Esophagus muscularis mucosa (tissue), 4 donors: Measurements from ENCODE around the gene CNR2.

ENCODE experiments used
- CTCF ChIP-seq, 3 experiments: fragments of 200-600 bp in 2 of 3; fragments of 450-650 bp in 1 of 3; sonication (generic) in 2 of 3; IDR thresholded peaks; one replicate each; pipeline ENCODE4 v1.5.1; 2017 to 2019; ENCODE audit warnings: antibody characterized with exemption in 3 of 3, mild to moderate bottlenecking in 2 of 3, moderate library complexity in 1 of 3
- EP300 ChIP-seq: sonication (generic); formaldehyde crosslinking; IDR thresholded peaks from one replicate; pipeline ENCODE4 v1.6.1; 2017; ENCODE audit warnings: antibody characterized with exemption
- POLR2A ChIP-seq: fragments of 450-650 bp; IDR thresholded peaks from one replicate; pipeline ENCODE4 v1.6.1; 2017; ENCODE audit warnings: antibody characterized with exemption, moderate library complexity, mild to moderate bottlenecking, low read depth
- POLR2AphosphoS5 ChIP-seq, 2 donors: sonication (generic); formaldehyde crosslinking; IDR thresholded peaks; one replicate each; pipeline ENCODE4 v1.6.1; 2017; ENCODE audit warnings: antibody characterized with exemption in 2 of 2

GRCh38 chr1:23925279-23925678 lies 12.1 kb upstream of the CNR2 start:
- TF ChIP-seq CTCF (IDR thresholded peaks at IDR 0.05) (no peak), POLR2AphosphoS5 (IDR thresholded peaks at IDR 0.05) (no peak), POLR2A (no peak), EP300 (no peak)
